ENCODE data around the gene COPS8.

The COPS8 gene

GRCh38 chr2:237134321-237135230 is 48.9 kb downstream of the COPS8 start:
- DNase-seq = no peak

- no peak for DNase-seq
Observed at GRCh38 chr2:237136824-237137223, 51.1 kb downstream of the COPS8 start.

GRCh38 chr2:237137626-237138323 is 52.1 kb downstream of the COPS8 start:
- DNase-seq = no peak

GRCh38 chr2:237139123-237139675 is 53.5 kb downstream of the COPS8 start:
- DNase-seq = no peak

- DNase-seq = no peak
Observed at GRCh38 chr2:237140689-237141285, 55.1 kb downstream of the COPS8 start.

- no peak for DNase-seq
Observed at GRCh38 chr2:237141571-237142051, 55.9 kb downstream of the COPS8 start.

- DNase-seq = no peak
Observed at GRCh38 chr2:237143118-237143517, 57.4 kb downstream of the COPS8 start.

GRCh38 chr2:237143676-237144440 is 58.2 kb downstream of the COPS8 start:
- DNase-seq = no peak

- DNase-seq = no peak
Observed at GRCh38 chr2:237144516-237144915, 58.8 kb downstream of the COPS8 start.

GRCh38 chr2:237147317-237147716 is 61.6 kb downstream of the COPS8 start:
- no peak for DNase-seq

GRCh38 chr2:237148624-237149023 is 62.9 kb downstream of the COPS8 start:
- DNase-seq = no peak

- no peak for DNase-seq
Observed at GRCh38 chr2:237149425-237149824, 63.7 kb downstream of the COPS8 start.
